Liver (tissue), 9 donors: ENCODE data around the gene STAT5B. TPM values are rescaled to one million over a fixed set of nuclear protein-coding genes. Genes with fewer than 3 reads are reported as not detected.

Experiments used
- DNase-seq: peaks from one replicate; pipeline ENCODE4 v3.0.0-alpha.2; 2017; ENCODE audit warnings: low spot score
- H3K27ac ChIP-seq, 2 donors: one replicate each; pipeline ENCODE4 v1.7.0; 2013; ENCODE audit warnings: inconsistent platforms in 2 of 2, low read length in 2 of 2, control low read depth in 1 of 2, low read depth in 1 of 2, mild to moderate bottlenecking in 1 of 2
- H3K27me3 ChIP-seq, 4 donors: one replicate each; pipeline versions ENCODE4 v1.6.1 to v1.7.0; 2013; ENCODE audit warnings: low read length in 3 of 4, inconsistent platforms in 1 of 4, mild to moderate bottlenecking in 1 of 4, moderate library complexity in 1 of 4; ENCODE audit not compliant: control insufficient read depth in 4 of 4, insufficient read depth in 4 of 4
- H3K36me3 ChIP-seq, 4 donors: one replicate each; pipeline versions ENCODE4 v1.6.1 to v1.7.0; 2013; ENCODE audit warnings: low read length in 3 of 4, mild to moderate bottlenecking in 3 of 4, low read depth in 1 of 4, moderate library complexity in 1 of 4; ENCODE audit not compliant: control insufficient read depth in 4 of 4, insufficient read depth in 3 of 4
- H3K4me1 ChIP-seq, 4 donors: one replicate each; pipeline versions ENCODE4 v1.6.1 to v1.7.0; 2013; ENCODE audit warnings: low read length in 3 of 4, mild to moderate bottlenecking in 3 of 4, moderate library complexity in 1 of 4; ENCODE audit not compliant: control insufficient read depth in 4 of 4, insufficient read depth in 4 of 4
- H3K4me3 ChIP-seq, 3 donors: one replicate each; pipeline versions ENCODE4 v1.6.1 to v1.7.0; 2013; ENCODE audit warnings: low read length in 3 of 3, control low read depth in 1 of 3, low read depth in 1 of 3, mild to moderate bottlenecking in 1 of 3
- H3K9ac ChIP-seq, 2 donors: one replicate each; pipeline ENCODE4 v1.7.0; 2013; ENCODE audit warnings: low read length in 2 of 2, mild to moderate bottlenecking in 2 of 2, moderate library complexity in 2 of 2, control low read depth in 1 of 2, low read depth in 1 of 2
- H3K9me3 ChIP-seq, 4 donors: one replicate each; pipeline versions ENCODE4 v1.6.1 to v1.7.0; 2013; ENCODE audit warnings: low read length in 3 of 4; ENCODE audit not compliant: control insufficient read depth in 4 of 4
- ATF3 ChIP-seq: IDR thresholded peaks from 2 replicates; pipeline ENCODE4 v1.6.1; 2016; ENCODE audit warnings: antibody characterized with exemption
- CTCF ChIP-seq: fragments of 150-350 bp; IDR thresholded peaks from 2 replicates; pipeline ENCODE4 v1.5.1; 2017; ENCODE audit warnings: improper control_type of control experiment, low read depth, low read length; ENCODE audit not compliant: missing input control
- EGR1 ChIP-seq, 2 donors: IDR thresholded peaks; 2 replicates each; pipeline ENCODE4 v1.6.1; 2016 to 2018; ENCODE audit warnings: antibody characterized with exemption in 2 of 2, low read depth in 2 of 2
- FOXA1 ChIP-seq: IDR thresholded peaks from 2 replicates; pipeline ENCODE4 v1.6.1; 2016; ENCODE audit warnings: antibody characterized with exemption
- FOXA2 ChIP-seq: IDR thresholded peaks from 2 replicates; pipeline ENCODE4 v1.6.1; 2016; ENCODE audit warnings: antibody characterized with exemption
- GABPA ChIP-seq, 2 donors: IDR thresholded peaks in 1 of 2; conservative IDR thresholded peaks in 1 of 2; 2 replicates each; pipeline ENCODE4 v1.6.1; 2016; ENCODE audit warnings: antibody characterized with exemption in 2 of 2, mild to moderate bottlenecking in 1 of 2, moderate library complexity in 1 of 2
- HNF4G ChIP-seq: IDR thresholded peaks from 2 replicates; pipeline ENCODE4 v1.6.1; 2016; ENCODE audit warnings: antibody characterized with exemption
- JUND ChIP-seq, 2 donors: IDR thresholded peaks; 2 replicates each; pipeline ENCODE4 v1.6.1; 2016; ENCODE audit warnings: antibody characterized with exemption in 2 of 2
- MAX ChIP-seq: IDR thresholded peaks from 2 replicates; pipeline ENCODE4 v1.6.1; 2016; ENCODE audit warnings: antibody characterized with exemption
- NR2F2 ChIP-seq: IDR thresholded peaks from 2 replicates; pipeline ENCODE4 v1.6.1; 2016; ENCODE audit warnings: antibody characterized with exemption
- RAD21 ChIP-seq, 2 donors: IDR thresholded peaks; 2 replicates each; pipeline ENCODE4 v1.6.1; 2016; ENCODE audit warnings: antibody characterized with exemption in 2 of 2, mild to moderate bottlenecking in 2 of 2
- REST ChIP-seq: IDR thresholded peaks from 2 replicates; pipeline ENCODE4 v1.6.1; 2016; ENCODE audit warnings: antibody characterized with exemption, mild to moderate bottlenecking
- RXRA ChIP-seq, 2 donors: IDR thresholded peaks; 2 replicates each; pipeline ENCODE4 v1.6.1; 2017 to 2018; ENCODE audit warnings: antibody characterized with exemption in 2 of 2, mild to moderate bottlenecking in 1 of 2
- TAF1 ChIP-seq: conservative IDR thresholded peaks from 2 replicates; pipeline ENCODE4 v1.6.1; 2016; ENCODE audit warnings: antibody characterized with exemption, mild to moderate bottlenecking
- YY1 ChIP-seq: IDR thresholded peaks from 2 replicates; pipeline ENCODE4 v1.6.1; 2016; ENCODE audit warnings: antibody characterized with exemption, mild to moderate bottlenecking
- WGBS: extraction: QIAGEN DNeasy Blood & Tissue Kit; methylation state at CpG from one replicate; pipeline ENCODE4 v1.1.7; 2013; 5-methylcytosine and 5-hydroxymethylcytosine counted together
- polyA plus RNA-seq, 2 donors: library from polyadenylated mRNA; stranded (reverse) in 1 of 2; unstranded in 1 of 2; fragments of 200-250 nt in 1 of 2; fragments of >200 nt in 1 of 2; fragmentation: Nextera tagmentation in 1 of 2; extraction: Ambion mirVana in 1 of 2; gene quantifications; one replicate each; pipeline versions ENCODE4 v1.2.1 to v1.2.3, GENCODE V29; 2013 to 2015
- total RNA-seq, 2 donors: library from RNA; depleted of rRNA; stranded (reverse); fragments of >200 nt; gene quantifications; one replicate each; pipeline ENCODE4 v1.2.3, GENCODE V29; 2014
- donor health status: healthy.
- donor health status: healthy.
- donor health status: healthy.
- donor health status: healthy.
- donor health status: healthy.

STAT5B gene
- total and polyA plus RNA-seq, 4 donors: 6.7 to 33.9 (median 21.6) TPM

GRCh38 chr17:42178817-42179216 is 97.4 kb downstream of the STAT5B start:
- Histone ChIP-seq H3K4me3 (no peak overlapping the region), H3K4me1 (peaks cover 6 to 23% (median 11%) of the 10 kb centered on the region in 4 donors), H3K27me3 (peaks cover 0 to 3% (median 0%) of the 10 kb centered on the region in 4 donors), H3K27ac (no peak overlapping the region), H3K9me3 (no peaks in the 10 kb centered on the region), H3K36me3 (no peaks in the 10 kb centered on the region), H3K9ac (no peak overlapping the region)
- WGBS: 26% methylated on average over 14 of the region's 14 CpGs
- no peak for DNase-seq
- TF ChIP-seq RXRA (IDR thresholded peaks at IDR 0.05) (no peak), RAD21 (IDR thresholded peaks at IDR 0.05) (no peak), FOXA1 (no peak), GABPA (IDR thresholded peaks at IDR 0.05 in 1 of 2, conservative IDR thresholded peaks at IDR 0.05 in 1 of 2) (no peak), EGR1 (IDR thresholded peaks at IDR 0.05; ENCODE audit: low read depth in 2 of 2) (no peak), FOXA2 (no peak), ATF3 (no peak), HNF4G (no peak), NR2F2 (no peak), REST (no peak)

- TF ChIP-seq TAF1 (no peak), YY1 (no peak), ATF3 (no peak), EGR1 (IDR thresholded peaks at IDR 0.05; ENCODE audit: low read depth in 2 of 2) (no peak), JUND (IDR thresholded peaks at IDR 0.05) (no peak), CTCF (no peak), HNF4G (no peak), MAX (no peak), GABPA (IDR thresholded peaks at IDR 0.05 in 1 of 2, conservative IDR thresholded peaks at IDR 0.05 in 1 of 2) (no peak), RXRA (IDR thresholded peaks at IDR 0.05) (no peak)
- Histone ChIP-seq H3K4me3 (no peak overlapping the region), H3K9me3 (no peaks in the 10 kb centered on the region), H3K4me1 (peaks cover 6 to 18% (median 9%) of the 10 kb centered on the region in 4 donors), H3K27ac (no peak overlapping the region), H3K9ac (no peak overlapping the region), H3K27me3 (peaks cover 0 to 3% (median 0%) of the 10 kb centered on the region in 4 donors), H3K36me3 (no peaks in the 10 kb centered on the region)
- 85% methylated on average over 2 of the region's 2 CpGs for WGBS
- no peak for DNase-seq
Measured at GRCh38 chr17:42177684-42178083, 98.5 kb downstream of the STAT5B start.
